DLD1 (cell line): ENCODE data around the gene SEMA3B.

Experiments used
- in situ Hi-C: cut with HindIII; loops from 2 replicates; pipeline ENCODE4 v1.10.0; 2017; ENCODE audit warnings: low sequenced_read_pairs

Gene SEMA3B

DNA sequence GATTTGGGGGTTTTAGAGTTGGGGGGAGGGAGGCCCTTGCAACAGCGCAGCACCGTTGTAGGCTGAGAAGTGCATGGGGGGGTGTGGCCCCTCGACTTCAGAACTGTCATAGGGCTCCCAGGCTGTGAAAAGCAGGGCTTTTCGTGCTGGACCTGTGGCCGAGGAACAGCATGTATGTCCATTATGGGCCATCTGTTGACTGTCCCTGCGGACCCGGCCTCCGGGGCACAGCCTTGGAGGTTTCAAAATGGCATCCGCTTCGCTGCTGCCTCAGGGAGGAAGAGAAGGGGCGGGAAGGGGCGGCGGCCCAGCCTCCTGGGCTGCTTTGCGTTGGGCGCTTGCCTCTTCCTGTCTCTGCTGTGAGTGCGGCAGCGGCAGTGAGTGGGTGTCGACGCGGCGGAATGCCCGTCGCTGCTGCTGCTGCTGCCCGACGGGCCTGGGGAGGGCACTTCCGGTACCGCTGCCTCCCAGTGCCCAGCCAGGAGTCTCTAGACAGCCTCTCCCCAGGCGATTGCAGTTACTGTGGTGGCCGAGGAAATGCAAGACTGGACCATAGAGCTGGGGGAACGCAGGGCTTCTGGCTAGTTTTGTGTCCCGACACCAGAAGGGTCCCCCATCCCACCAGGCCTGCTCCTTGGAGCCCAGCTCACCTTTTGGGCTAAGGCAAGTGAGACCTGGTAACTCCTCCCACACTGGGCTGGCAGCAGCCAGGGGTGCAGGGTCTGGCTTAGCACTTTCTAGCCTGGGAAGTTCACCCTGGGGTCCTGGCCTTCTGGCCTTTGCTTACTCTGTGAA lies 31.0 kb upstream of the SEMA3B start:
- in situ Hi-C loops: no loop called here

- in situ Hi-C loops: no loop called here
Measured at GRCh38 chr3:50238549-50239026, 30.4 kb upstream of the SEMA3B start.

DNA sequence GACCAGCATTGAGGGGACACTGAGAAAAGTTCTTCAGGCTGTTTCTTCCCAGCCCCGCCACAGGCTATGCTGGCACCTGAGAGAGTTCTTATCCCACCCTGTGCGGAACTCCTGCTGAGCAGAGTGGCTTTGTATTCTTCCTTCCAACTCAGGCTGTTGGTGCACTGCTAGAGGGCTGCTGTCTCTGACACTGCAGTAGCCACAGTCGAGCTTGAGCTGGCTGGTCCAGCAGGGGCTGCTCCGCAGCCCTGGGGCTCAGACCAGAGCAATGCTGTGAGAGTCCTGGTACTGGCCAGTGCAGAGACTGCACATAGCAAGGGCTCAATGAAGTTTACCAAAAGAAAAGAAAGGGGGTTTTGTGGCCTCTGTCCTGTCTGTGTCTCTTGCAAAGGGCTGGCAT lies 29.3 kb upstream of the SEMA3B start:
- in situ Hi-C loops: loop anchor here (5.0 kb wide), 1 partner anchor 57 kb away; no protein-coding TSS in a partner anchor

- in situ Hi-C loops: loop anchor here (5.0 kb wide), 1 partner anchor 59 kb away; no protein-coding TSS in a partner anchor
Measured at GRCh38 chr3:50241163-50241562, 27.8 kb upstream of the SEMA3B start.

- in situ Hi-C loops: loop anchor here (5.0 kb wide), 1 partner anchor 60 kb away; no protein-coding TSS in a partner anchor
Measured at GRCh38 chr3:50241713-50242380, 27.1 kb upstream of the SEMA3B start.

- in situ Hi-C loops: loop anchor here (5.0 kb wide), 1 partner anchor 60 kb away; no protein-coding TSS in a partner anchor
Measured at GRCh38 chr3:50242381-50242770, 26.6 kb upstream of the SEMA3B start.

DNA sequence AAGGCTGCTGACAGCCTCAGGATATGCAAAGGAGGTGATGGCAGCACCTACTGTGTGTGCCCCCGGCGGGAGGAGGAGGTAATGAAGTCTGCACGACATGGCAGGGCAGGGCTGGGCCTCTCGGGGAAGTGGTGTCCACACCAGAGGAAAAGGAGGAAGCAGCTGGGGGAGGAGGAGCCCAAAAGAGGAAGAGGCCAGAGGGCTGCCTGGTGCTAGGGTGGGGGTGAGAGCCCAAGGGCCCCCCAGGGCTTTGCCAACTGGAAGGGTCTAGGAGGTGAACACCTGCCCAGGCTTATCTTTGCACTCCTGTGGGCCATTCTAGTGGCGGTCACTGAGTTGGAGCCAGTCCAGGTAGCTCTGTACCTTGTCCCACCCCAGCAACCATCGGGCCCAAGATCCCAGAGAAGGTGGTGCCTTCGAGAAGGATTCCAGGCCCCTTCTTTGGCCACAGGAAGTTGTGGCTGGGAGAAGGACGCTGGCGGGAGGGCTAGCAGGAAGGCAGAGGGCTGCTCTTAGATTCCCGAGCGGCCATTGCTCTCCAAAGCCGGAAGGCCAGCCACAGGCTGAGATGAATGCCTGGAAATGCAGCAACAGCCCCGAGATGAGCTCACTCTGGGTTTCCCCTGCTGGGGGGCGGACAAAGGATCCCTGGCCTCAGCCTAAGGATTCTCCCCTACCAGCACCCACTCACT lies 25.9 kb upstream of the SEMA3B start:
- in situ Hi-C loops: loop anchor here (5.0 kb wide), 1 partner anchor 61 kb away; no protein-coding TSS in a partner anchor

- in situ Hi-C loops: loop anchor here (5.0 kb wide), 1 partner anchor 61 kb away; no protein-coding TSS in a partner anchor
Measured at GRCh38 chr3:50243543-50243895, 25.4 kb upstream of the SEMA3B start.

DNA sequence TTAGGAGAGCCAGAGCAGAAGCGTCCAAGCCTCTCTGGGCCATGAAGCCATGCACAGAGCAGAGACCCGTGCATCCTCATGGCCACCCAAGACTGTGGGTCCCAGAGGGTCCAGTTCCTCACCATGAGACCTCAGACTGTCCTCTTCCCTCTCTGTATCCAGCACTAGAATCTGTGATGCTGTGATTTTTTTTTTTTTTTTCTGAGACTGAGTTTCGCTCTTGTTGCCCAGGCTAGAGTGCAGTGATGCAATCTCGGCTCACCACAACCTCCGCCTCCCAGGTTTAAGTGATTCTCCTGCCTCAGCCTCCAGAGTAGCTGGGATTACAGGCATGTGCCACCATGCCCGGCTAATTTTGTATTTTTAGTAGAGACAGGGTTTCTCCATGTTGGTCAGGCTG lies 24.1 kb upstream of the SEMA3B start:
- in situ Hi-C loops: loop anchor here (5.0 kb wide), 1 partner anchor 63 kb away; no protein-coding TSS in a partner anchor

- in situ Hi-C loops: no loop called here
Measured at GRCh38 chr3:50245251-50245745, 23.6 kb upstream of the SEMA3B start.

DNA sequence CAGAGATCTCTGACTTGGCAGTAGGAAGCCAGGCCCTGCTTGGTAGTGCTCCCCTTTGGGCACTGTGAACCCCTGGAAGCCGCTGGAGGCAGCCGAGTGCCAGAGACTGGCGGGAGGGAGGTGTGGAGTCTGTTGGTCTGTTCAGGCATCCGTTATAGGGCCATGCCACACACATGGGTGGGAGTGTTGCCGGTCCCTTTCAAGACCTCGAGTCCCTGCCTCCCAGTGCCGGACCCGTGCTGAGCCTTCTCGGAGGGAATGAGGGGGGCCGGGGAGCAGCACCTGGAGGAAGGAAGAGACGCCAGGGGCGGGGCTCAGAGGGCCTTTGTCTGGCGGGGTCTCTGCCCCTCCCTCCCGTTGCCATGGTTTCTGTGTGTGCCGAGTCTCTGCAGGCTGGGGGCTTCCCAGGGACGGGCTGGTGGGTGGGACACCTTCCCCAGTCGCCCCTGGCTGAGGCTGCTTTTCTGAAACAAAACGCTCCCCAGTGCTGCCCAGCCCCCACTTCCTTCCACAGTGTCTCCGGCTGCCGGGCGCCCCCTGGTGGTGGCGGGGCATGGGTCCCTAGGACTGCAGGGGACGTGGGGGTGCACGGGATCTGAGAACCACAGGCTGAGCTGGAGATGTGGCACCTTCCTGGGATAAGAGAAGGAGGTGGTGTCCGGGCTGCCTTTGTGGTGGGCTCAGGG lies 23.0 kb upstream of the SEMA3B start:
- in situ Hi-C loops: no loop called here

DNA sequence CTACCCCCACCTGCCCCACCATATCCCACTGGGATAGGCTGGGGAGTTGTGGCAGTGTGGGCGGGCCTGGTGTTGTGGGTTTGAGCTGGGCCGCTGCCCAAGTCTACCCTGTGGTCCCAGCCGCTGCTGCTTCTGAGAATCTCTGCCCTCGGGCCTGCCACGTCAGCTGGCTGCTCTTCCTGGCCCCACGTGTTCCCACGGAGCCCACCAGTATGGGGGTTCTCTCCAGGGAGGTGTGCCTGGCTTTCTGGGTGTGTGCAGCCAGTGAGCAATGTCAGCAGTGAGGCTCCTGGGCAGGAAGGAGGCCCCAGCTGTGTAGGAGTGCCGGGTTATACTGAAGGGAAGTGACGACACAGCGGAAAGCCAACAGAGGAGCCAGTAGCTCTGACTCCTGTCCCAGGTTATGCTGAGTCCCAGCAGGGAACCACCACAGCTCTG lies 22.4 kb upstream of the SEMA3B start:
- in situ Hi-C loops: no loop called here

DNA sequence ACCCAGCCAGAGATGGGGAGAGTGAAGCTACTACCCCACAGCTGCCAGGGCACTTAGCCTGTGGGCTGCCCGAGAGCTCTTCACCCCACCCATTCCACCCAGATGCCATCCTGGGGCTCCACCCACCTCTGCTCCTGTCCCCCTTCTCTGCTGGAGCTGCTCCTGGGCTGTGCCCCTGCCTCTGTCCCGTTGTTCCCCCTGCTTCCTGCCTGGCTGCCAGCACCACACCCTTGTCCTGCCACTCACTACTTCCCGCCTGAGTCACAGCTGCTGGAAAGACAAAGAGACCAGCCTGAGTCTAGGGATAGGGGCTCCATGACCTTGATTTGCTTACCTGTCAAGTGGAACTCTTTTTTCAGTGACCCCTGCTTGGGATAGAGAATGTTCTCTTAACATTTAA lies 20.6 kb upstream of the SEMA3B start:
- in situ Hi-C loops: no loop called here

GRCh38 chr3:50249457-50249856 lies 19.5 kb upstream of the SEMA3B start:
- in situ Hi-C loops: no loop called here

- in situ Hi-C loops: no loop called here
Measured at GRCh38 chr3:50250514-50250913, 18.4 kb upstream of the SEMA3B start.

GRCh38 chr3:50251220-50251619 lies 17.7 kb upstream of the SEMA3B start:
- in situ Hi-C loops: no loop called here

DNA sequence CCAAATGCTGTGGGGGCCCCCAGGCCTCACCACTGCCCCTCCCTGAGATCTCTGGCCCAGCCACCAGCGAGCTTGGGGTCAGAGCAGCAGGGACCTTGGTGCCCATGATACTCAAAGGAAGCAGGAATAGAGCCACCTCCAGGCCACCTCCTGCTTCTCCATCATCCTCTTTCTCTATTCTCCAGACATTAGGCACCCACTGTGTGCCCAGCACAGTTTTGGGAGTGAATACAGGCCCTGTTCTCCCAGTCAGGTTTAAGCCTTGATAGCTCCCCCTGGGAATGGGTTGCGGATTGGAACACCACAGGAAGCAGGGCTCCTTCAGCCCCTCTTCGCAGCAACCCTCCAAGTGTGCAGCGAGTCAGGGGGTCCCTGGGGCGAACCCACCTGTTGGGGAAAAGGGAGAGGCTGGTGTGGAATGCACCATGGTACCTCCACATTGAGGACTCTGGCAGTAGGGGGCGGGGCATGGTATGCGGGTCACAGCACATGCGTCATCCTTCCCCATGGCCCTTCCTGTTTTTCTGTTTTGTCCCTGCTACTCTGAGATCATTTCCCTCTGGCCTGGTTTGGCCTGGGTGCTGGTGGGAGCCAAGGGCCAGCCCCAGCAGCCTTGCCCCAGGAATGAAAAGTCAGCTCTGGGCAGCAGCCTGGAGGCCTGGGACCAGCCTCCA lies 14.2 kb upstream of the SEMA3B start:
- in situ Hi-C loops: no loop called here

DNA sequence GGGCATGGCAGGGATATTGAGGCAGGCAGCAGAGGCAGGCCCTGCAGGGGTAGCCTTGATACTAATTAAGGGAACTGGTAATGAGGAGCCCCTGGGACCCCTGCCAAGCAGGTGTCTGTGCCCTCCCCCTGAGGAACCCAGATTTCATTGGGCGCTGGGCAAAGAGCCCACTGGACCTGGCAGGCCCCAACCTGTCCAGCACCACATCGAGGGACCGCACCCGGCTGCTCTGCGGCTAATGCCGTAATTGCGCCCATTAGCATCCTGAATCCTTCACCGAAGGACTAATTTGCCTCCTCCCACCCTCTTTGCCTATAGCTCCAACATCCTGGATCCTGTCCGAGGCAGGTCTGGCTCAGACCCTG lies 13.7 kb upstream of the SEMA3B start:
- in situ Hi-C loops: no loop called here

DNA sequence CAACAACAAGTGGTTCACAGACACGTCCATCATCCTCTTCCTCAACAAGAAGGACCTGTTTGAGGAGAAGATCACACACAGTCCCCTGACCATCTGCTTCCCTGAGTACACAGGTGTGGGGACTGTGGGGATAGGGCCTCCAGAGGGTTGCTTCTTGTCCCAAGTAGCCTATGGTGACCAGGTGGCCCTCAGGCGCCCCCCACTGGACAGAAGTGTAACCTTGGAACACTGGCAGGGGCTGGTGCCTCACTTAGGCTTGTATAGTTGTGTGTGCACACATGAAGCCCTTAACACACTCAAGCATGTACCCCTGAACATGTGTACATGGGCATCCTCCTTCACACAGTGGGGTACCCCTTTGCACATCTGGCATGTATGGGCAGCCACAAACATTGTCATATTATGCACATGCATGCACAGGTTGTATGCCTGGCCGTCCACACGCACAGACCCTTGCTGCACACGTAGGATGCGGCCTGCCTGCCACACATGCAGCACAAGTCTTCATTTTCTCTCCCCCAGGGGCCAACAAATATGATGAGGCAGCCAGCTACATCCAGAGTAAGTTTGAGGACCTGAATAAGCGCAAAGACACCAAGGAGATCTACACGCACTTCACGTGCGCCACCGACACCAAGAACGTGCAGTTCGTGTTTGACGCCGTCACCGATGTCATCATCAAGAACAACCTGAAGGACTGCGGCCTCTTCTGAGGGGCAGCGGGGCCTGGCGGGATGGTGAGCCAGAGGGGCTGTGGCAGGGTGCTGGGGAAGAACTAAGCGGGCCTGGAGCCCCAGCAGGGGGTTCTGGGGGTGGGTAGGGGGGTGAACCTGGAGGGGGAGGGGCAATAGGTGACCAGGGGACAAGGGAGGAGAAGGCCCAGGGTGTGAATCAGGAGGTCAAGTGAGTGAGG lies 11.7 kb upstream of the SEMA3B start:
- in situ Hi-C loops: no loop called here
